NCI-H748 (cell line): Measurements from ENCODE around the gene MICOS13.

Experiments used
- DNase-seq: peaks from one replicate; lab custom pipeline; 2025; ENCODE audit not compliant: unreplicated experiment; lab: John Stamatoyannopoulos, UW

Gene MICOS13

DNA sequence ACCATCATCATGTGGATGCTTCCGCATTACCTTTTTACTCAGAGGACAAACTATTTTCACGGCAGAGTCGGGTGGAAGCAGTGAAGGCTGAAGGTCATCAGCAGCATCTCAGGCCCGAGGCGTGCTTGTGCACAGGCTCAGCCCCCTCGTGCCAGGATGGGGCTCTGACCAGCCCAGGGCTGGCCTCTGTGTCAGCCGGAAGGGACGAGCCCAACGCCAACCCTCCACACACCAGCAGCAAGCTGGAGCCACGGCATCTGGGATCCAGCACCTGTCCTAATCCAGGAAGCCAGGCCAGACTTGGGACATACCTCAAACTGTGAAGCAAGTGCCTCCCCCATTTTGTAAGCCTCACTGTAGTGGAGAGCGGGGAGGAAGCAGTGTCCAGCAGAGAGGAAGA is 11.1 kb downstream of the MICOS13 start:
- DNase-seq, result no peak

DNA sequence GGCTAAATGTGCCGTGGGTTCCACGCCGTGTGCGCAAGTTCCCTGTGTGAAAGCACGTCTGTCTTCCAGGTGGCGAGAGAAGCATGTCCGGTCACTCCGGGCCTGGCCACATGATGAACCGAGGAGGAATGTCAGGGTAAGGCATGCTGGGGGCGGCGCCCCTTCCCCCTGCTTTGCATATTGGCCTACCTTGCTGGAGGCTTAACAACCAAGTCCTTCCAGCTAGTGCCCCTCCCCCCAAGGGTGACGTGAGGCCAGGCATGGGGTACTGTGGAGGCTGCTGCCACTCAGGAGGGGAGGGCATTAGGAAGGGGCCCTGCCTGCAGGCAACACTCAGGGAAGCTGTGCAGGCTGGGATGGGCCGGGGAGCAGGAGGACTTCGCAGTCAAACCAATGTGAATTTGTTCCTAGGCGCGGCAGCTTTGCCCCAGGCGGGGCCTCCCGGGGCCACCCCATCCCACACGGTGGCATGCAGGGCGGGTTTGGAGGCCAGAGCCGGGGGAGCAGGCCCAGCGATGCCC is 12.5 kb downstream of the MICOS13 start:
- no peak for DNase-seq

DNA sequence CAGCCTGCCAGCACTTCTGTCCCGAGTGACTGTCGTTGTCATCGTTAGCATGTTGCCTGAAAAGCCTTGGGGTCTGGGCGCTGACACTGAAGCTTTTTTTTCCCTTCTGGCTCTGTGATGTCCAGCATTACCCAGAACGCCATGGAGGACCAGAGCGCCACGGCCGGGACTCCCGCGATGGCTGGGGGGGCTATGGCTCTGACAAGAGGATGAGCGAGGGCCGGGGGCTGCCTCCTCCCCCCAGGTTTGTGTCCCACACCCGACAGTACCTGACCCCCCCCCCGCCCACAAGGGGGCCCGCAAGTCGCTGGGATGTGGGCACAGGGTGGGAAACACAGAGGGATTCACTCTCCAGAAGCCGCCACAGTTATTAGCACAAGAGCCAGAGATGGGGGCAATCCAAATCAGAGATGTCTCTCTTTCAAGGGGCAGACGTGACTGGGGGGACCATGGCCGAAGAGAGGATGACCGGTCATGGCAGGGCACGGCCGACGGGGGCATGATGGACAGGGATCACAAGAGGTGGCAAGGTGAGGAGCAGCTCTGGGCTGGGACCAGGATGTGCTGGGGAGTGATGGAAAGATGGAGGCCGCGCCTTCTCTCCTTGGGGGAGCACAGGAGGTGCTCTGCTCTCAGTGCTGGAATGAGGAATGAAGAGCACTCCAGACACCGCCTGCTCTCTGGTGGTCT is 13.2 kb downstream of the MICOS13 start:
- no peak for DNase-seq

DNA sequence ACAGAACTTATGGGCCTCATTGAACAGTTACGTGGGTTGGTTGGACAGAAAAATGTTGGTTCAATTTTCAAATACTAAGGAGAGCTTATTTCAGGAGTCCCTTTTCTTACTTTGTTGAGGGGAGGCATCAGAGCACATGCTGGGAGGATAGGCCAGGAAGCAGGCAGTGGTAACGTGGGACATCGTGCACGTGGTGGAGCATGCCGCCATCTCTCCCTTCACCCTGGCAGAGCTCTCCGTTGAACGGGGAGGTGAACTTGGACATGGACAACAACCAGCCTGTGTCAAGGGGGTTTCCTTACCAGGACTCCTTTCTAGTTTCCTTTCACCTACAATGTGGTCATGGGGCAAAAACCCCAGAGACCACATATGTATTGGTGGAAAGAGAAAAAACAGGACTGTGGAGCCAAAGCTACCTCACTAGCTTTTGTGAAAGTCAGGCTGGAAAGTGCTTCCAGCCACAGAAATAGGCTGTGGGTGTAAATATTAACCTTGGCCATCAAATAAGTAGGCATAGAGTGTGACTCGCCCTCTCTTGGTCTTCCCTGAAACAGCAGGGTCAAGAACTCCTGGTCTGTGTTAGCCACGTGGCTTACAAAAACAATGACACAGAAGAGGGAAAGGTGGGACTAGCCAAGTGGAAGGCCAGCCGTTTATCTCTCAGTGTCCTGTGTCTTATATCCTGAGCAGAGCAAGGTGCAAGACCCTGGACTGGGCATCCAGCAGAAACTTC is 14.4 kb downstream of the MICOS13 start:
- no peak for DNase-seq

DNA sequence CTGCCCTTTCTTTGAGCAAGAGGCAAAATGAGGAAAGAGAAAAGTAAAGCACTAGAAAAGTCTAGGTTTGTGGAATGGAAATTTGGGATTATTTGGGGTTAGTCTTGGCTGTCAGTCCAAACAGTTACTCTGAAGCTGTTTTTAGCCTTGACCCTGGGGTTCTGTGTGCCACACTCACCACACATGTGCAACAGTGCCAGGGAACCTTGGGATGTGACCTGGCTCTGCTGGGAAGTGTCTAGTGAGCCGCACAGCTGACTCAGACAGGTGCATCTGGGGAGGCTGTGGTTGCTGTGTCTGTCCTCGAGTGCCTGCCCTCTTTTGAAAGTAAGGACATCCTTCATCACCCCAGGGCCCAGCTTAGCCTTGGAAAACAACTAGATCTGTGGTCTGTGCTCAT is 15.8 kb downstream of the MICOS13 start:
- DNase-seq, result no peak

GRCh38 chr19:5663904-5664303 is 16.4 kb downstream of the MICOS13 start:
- DNase-seq, result no peak

- no peak for DNase-seq
Observed at GRCh38 chr19:5661483-5661882, 18.8 kb downstream of the MICOS13 start.

DNA sequence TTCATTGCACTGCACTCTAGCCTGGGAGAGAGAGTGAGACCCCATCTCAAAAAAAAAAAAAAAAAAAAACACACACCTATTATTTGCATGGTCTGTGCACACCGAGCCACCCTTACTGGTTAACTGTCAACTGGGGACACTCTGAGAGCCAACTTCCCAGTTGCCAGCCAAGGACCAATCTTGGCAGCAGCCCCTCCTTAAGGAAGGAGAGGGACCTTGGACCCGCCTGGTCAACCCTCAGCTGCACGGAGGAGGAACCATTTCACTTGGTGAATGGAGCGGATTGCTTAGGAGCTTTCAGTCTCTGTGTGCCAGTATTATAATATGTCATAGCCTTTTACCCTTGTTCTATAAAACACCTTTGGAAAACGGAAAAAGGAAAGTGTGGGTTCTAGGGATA is 24.9 kb downstream of the MICOS13 start:
- DNase-seq, result no peak

DNA sequence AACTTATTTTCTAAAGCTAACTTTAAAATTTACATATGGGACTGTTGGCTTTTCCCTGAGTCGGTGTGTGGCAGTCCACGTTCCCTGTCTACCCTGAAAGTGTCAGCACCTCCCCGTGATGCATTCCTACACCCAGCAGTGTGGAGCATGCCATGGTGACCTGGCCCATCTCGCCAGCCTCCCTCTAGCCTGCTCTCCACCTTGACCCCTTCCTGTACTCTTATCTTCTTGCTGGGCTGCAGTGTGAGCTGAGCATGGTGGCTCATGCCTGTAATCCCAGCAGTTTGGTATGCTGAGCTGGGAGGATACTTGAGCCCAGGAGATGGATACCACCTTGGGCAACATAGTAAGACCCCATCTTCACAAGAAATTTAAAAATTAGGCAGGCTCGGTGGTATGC is 25.4 kb downstream of the MICOS13 start:
- no peak for DNase-seq

GRCh38 chr19:5652261-5652660 is 28.1 kb downstream of the MICOS13 start:
- DNase-seq, result no peak

DNA sequence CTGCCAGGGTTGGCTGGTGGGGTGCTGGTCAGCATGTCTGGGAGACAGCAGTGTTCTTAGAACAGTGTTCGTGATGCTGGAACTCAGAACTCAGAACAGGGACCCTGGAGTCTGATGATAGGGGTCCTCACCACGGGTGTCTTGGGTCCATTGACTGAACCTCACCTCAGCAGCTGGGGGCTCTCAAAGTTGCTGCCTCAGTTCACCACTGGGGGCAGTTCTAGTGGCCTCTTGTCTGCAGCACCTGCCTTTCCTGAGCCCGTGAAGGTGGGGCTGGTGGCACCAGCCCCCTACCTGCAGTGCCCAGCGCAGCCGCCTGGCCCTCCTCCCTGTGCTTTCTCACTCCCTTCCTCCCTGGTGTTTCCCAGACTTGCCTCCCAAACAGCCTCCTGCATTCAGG is 29.0 kb downstream of the MICOS13 start:
- DNase-seq, result no peak

DNA sequence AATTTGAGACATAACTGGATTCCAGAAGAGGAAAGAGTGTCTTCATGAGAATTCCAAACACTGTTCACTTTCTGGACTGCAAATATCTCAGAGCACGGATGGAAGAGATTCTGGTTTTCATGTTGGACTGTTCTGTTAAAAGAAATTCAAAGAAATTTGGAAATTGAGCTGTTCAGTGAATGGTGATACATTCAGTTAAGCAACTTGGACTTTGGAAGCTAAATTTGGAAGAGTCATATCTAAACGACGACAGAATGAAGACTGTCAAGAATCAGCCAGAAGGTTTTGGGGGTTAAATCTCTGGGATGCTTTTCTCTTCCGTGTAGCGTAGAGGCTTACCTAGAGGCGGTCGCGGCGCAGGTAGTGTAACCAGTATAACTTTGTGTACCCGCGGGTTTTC is 31.9 kb downstream of the MICOS13 start:
- no peak for DNase-seq

DNA sequence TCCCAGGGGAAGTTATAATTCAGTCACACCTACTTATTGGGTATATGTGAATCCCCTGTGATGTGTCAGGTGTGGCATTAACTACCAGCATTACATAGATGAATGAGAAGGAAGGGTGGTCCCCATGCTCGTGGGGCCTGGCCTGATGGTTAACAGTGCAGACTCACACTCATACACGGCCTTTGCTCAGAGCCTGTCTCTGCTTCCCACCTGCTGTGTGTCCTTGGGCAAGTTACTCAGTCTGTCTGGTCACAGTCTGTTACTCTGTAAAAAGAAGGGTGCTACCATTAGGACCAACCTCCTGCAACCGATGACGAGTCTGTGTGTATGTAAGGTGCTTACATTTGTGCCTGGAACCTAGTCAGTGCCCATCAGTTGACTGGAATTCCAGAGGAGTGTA is 33.6 kb downstream of the MICOS13 start:
- DNase-seq, result no peak

DNA sequence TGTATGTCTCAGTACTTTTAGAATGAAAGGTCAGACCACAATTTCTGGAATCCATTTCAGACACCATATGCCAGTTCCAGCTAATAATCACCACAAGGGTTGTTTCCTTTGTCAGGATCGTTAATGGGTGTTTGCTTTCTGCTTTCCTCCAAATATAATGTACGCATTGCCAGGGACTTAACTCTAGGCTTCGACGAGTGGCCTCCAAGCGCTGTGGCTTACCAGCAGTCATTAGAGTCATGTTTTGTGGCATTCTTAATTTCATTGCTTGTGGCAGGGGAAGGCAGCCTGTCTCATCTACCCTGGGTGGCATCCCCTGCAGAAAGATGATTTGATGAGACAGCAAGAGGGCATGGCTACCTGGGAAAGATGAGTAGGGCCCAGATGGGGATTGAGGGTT is 34.9 kb downstream of the MICOS13 start:
- DNase-seq, result peak; percentile 11

DNA sequence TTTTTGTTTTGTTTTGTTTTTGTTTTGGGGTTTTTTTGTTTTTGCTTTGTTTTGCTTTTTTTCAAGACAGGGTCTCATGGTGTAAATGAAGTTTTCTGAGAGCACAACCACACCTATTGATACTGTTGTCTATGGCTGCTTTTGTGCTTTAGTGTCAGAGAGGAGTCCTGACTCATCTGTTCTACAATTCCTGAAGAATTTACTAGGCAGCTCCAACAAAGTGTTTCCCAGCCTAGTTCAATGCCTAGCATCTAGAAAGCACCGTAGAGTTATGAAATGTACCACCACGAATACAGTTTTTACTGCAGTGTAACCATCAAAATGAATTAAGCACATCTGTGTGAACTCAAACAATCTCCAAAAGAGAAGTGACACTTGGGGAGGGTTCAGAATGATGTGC is 36.3 kb downstream of the MICOS13 start:
- DNase-seq, result no peak

DNA sequence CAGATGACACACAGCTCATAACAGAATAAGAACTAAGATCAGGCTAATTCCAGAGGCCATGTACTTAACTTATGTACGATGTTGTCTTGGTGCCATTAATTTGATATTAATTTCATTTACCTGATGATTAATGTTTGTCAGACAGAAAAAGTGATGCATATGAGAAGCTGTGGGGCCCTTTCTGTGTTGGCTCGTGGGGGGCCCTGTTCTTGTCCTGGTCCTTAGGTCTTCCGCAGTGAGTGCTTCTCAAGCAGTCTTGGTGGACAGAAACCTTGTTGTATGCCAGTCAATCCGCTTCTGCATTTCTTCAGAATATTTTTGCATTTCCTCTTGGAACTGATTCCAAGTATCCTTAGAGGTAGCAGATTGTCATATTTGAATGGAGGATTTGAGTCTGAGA is 37.3 kb downstream of the MICOS13 start:
- DNase-seq, result no peak

GRCh38 chr19:5642204-5642603 is 38.1 kb downstream of the MICOS13 start:
- DNase-seq, result no peak

- DNase-seq, result no peak
Observed at GRCh38 chr19:5641171-5641570, 39.1 kb downstream of the MICOS13 start.

DNA sequence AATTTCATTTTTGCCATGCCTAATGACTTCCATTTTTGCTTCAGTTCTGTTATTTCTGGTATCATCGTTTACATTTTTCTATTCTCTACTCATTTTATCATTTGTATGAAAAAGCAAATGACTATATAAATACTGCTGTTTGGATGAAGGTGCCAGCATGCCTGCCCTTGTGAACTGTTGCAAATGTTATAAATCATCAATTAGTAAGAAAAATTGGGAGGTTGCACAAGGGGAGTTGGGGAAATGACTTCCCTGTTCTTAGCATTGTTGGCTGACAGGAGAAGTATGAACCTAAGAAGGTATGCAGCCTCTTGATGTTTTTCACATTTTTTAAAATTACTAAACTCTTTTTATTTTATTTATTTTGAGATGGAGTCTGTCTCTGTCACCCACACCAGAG is 42.3 kb downstream of the MICOS13 start:
- DNase-seq, result no peak

DNA sequence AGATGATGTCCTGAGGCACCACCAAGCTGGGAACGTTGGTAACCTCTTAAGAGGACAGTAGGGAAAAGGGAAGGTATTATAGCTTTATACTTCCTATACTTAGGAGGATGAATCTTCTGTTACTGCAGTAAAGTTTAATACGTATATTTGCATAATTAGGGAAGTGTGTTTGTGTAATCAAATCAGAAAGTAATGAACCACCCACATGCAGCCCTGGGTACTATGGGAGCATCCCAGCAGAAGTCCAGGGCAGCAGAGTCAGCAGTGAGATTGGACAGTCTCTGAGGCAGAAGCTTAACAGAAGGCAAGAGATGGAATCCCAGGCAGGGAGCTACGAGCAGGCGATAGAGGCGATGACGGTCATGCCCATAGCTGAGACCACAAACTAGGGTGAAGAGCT is 44.9 kb downstream of the MICOS13 start:
- DNase-seq, result no peak

DNA sequence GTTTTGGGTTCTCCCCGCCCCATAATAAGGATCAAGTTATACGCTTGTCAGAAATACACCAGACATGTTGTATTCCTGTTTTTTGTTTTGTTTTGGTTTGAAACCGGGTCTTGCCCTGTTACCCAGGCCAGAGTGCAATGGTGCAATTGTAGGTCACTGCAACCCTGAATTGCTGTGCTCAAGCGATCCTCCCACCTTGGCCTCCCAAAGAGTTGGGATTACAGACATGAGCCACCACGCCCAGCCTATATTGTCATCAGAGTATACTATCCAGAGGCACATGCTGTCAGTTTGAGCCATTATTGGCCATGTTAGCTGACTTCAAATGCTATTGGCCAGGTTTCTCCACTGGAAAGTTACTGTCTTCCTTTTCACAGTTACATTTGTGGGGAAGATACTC is 47.7 kb downstream of the MICOS13 start:
- no peak for DNase-seq

- no peak for DNase-seq
Observed at GRCh38 chr19:5632241-5632612, 48.1 kb downstream of the MICOS13 start.
